ENCODE data around the gene ABHD8.

GRCh38 chr19:17334414-17335409 is 31.5 kb upstream of the ABHD8 start, which contains the start of gene ANO8:
- TF ChIP-seq EZH2 (IDR thresholded peaks at IDR 0.05; ENCODE audit: low read length, missing control alignments) (no peak), CTCF (conservative IDR thresholded peaks at IDR 0.05 in 1 of 2, IDR thresholded peaks at IDR 0.05 in 1 of 2; ENCODE audit: low read depth in 1 of 2, low read length in 2 of 2) (no peak)
